ENCODE measurements around the gene NISCH.

The NISCH gene

DNA sequence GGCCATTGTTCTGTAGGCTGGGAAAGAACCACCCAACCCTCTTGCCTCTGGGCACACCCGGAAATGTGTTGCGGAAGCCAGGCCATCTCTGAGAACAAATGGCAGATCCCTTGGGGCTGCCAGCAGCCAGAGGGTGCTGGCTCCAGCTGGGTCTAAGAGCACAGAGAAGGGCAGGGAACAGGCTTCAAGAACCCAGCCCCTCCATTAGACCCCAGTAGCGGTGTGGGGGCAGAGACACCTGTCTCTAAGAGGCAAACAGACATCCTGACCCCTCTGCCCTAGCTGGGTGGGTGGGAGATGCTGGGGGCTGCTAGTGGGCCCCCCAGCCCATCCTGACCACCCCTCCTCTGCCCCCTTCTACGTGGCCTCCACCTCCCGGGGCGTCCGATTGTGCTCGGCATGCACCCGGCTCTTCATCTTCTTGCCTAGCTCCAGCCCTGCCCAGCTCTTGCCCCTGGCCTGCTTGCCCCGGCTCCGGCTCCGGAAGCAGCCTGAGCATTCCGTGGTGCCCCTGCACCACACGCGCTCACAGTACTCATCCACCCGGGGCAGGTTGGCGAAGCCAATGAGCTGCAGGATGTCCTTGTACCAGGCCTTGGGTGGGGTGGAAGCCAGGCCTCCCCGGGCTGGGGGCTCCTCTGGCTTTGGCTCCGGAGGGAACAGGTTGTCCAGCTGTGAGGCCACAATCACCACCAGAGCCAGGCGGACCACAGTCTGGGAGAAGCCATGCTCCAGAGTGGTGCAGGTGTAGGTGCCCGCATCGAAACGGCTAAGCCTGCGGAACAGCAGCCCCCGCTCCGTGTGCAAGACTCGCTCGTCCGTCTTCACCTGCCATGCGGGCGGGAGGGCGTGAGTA is 19.9 kb upstream of the NISCH start:
- DNase-seq (ENCODE audit: low read depth in 2 of 2), result no peak

DNA sequence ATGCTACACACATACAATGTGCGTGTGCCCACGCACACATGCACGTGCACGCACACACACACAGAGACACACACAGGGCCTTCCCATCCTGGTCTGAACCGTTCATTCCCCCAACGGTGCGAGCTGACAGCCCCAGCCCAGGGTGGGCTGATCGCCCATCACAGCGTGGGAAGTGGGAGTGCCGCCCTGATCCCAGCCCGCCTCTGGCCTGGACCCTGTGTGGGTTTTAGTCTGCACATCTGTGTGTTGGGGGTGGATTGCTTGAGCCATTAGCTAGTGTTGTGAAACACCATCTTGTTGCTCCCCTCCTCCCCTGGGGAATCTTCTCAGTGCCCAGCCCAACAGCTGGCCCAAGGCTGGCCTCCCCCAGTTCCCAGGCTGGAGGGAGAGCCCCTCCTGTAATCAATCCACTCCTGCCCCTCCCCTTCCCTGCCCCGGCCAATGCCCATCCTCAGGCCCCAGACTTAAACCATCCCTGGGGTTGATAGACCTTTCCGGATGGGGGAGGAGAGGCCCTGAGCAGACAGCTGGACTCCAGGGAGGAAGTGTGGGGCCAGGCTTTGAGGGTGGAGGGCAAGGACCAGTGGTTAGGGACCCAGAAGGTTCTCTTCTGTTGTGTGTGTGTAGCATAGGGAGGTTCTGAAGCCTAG is 18.8 kb upstream of the NISCH start:
- no peak for DNase-seq (ENCODE audit: low read depth in 2 of 2)

DNA sequence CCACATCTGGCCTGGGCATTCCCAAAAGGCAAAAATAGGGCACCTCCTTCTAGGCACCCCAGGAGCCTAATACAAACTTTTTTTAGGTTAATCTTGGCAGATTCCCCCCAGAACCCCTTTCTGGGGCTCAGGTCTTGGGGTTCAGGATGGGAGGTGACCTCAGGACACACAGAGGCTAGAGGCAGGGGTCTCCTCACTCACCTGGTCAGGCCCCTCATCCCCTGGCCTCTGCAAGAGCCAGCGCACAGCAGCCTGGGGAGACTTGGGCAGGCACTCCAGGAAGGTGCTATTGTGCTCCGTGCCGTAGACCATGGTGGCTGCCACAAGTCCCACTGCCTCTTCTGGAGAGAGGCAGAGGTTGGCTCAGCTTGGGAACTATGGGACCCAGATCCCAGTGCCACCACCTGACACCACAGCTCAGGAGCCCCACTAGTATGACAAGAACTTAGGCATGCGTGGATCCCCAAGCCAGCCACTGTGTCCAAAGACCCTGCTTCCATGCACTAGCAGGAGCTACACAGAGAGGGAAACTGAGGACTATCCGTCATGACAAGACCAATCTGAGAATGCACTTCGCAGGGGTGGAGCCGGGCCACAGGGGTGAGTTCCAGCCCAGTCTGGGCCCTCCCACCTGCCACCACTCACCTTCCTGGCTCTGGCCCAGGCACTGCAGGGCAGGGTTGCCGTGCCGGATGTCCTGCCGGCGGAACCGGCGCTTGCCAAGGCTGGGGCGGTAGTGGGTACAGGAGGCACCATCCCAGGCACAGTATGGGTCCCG is 17.9 kb upstream of the NISCH start:
- DNase-seq (ENCODE audit: low read depth in 2 of 2), result no peak

DNA sequence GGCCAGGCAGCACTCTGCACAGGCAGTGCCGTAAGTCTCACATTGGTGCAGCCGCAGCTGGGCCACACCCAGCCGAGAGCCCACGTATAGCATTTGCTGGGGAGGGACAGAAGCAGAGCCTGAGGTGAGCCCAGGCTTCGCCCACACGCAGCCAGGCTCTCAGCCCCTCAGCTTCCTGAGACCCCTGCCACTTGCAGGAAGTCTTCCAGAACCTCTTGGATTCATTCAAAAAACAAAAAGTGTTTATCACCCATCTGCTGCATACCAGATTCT is 17.4 kb upstream of the NISCH start:
- no peak for DNase-seq (ENCODE audit: low read depth in 2 of 2)

DNA sequence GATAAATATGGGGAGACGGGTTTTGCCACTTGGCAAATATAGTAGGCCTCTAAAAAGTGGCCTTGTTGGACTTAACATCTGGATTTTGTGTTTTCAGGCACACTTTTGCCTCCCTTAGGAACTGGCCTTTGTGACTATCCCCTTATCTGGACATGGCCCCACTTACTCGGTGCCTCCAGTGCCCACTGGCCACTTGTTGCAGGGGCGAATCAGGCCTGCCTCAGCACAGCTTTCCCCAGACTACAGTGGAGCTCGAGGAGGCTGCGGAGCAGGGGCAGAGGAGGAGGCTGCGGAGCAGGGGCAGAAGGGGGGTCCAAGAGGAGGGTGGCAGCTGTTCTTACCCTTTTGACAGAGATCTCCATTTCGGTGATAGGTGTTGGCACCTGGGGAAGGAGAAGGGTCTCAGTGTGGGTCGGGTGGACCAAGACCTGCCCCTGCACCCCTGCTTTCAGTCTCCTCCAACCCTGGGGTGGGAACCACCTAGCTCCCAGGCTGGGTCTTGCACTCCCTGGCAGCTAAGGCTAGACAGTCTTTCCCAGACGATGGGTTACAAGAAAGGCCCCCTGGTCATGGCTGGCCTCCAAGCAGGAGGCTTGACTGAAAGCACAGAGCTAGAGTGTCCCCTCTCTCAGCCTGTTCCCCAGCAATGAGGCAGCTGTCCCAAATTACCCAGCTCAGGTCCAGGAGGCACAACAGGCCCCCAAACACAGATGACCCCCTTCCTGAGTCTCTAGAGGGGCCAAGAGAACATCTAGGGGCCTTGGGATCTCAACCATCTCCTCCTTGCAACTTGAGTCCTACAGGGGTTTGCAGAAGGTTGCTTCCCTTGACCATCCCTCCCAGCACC is 16.6 kb upstream of the NISCH start:
- no peak for DNase-seq (ENCODE audit: low read depth in 2 of 2)

DNA sequence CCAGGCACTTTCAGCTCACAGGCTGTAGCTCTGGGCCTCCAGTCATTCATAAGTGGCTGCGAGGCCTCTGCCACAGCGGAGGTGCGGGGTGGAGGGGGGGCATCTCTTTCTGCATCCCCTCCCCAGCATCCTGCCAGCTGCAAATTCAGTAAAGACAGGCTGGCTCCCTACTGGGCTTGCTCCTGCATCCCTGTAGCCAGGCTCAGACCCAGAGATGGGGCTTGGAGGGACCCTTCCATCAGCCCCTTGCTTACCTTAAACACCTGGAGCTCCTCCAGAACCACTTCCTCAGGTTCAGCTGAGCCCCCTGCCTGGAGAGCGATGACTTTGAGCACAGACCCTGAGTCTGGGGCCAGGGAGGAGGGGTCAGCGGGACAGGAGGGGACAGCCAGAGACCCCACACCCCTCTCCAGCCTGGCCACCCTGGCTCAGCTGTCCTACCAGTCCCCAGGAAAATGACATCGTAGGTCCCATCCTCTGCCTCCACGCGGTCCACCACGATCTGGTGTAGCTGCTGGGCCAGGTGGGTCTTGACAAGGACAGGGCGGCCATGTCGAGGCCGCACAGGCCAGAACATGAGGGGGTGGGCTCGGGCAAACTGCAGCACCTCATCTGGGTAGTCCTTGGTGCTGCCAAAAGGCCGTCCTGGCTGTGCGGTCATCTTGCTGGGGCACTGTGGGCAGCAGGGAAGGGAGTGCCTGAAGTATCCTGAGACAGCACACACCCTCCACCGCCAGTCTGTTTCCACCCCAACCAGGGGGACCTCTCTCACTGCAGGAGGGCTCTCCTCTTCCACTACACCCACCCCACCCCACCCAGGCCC is 15.8 kb upstream of the NISCH start:
- DNase-seq (ENCODE audit: low read depth in 2 of 2), result no peak

DNA sequence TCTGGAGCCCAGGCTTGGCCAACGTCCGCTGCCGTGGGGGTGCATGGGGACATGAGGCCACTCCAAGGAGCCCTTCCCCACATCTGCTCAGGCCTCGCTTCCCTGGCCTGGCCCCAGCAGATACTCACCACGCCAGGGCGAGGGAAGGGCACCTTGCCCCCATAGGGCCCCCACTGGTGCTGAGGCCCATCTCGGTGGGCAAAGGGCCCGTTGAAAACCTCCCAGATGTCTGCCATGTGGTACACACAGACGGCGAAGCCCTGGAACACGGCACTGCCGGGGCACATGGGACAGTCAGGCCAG is 15.2 kb upstream of the NISCH start:
- DNase-seq (ENCODE audit: low read depth in 2 of 2), result no peak

DNA sequence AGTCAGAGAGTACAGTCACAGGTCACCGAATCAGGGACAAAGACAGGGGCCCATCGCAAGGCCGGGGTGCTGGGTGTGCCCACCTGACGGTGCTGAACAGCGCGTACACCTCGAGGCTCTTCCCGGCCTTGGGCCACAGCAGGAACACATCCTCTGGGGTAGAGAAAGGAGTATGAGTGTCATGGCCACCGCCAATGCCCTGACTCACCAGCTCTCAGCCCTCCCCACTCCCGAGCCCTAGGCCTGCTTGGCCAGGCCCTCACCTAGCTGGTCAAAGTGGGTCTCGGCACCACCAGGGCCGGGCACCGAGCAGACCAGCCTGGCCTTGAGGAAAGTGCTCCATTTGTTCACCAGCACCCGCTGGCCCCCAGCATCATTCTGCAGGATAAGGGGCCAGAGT is 14.7 kb upstream of the NISCH start:
- DNase-seq (ENCODE audit: low read depth in 2 of 2), result no peak

DNA sequence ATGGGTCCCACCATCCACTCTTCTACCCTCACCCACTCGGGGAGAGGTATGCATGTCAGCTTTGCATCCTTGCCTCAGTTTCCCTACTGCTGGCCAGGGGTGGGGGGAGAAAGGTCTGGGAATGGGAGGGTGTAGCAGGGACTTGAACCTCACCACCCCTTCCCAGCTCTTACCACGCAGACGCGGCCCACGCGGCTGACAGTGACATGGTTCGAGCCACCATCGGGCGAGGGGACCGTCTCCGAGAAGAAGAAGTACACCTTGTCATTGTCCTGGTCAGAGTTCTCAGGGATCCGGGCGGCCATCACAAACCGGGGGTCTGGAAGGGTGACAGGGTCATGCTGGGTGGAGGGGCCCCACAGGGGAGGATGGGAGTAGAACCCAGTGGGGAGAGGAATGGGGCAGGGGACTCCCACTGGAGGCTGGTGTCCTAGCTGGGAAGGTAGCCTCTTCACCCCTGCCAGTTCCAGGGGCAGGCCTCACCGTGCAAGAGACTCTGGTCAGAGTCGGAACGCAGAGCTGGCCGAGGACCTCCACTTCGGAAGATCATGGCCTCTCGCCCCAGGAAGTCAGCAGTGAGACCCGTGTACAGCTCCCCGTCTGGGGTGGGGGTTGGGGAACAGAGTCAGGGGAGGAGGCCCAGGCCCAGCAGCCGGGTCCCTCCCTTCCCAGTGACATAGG is 14.2 kb upstream of the NISCH start:
- DNase-seq (ENCODE audit: low read depth in 2 of 2), result no peak

DNA sequence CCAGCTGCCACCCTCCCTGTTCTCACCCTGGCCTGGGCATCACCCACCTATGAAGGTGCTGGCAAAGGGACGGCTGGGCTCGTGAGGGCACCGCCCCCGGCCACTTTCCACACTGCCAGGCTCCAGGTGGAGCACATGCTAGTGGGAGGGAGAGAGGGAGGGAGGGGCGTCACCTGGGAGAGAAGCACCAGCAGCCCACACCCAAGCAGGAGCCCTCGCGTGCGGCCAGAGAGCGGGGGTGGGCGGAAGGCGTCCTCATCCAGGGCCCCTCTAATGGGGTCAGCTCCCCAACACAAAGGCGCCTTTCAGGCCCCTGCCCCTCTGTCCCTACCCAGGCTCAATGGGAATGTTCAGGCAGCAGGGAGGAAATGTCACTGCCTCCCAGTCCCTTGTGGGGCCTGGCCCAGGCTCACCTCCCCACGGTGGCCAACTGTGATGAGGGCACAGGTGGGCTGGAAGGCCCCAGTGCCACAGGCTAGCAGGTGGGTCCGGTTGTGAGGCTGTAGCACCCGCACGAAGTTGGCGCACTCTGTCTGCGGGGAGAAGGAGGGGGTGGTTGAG is 13.6 kb upstream of the NISCH start:
- DNase-seq (ENCODE audit: low read depth in 2 of 2), result no peak

DNA sequence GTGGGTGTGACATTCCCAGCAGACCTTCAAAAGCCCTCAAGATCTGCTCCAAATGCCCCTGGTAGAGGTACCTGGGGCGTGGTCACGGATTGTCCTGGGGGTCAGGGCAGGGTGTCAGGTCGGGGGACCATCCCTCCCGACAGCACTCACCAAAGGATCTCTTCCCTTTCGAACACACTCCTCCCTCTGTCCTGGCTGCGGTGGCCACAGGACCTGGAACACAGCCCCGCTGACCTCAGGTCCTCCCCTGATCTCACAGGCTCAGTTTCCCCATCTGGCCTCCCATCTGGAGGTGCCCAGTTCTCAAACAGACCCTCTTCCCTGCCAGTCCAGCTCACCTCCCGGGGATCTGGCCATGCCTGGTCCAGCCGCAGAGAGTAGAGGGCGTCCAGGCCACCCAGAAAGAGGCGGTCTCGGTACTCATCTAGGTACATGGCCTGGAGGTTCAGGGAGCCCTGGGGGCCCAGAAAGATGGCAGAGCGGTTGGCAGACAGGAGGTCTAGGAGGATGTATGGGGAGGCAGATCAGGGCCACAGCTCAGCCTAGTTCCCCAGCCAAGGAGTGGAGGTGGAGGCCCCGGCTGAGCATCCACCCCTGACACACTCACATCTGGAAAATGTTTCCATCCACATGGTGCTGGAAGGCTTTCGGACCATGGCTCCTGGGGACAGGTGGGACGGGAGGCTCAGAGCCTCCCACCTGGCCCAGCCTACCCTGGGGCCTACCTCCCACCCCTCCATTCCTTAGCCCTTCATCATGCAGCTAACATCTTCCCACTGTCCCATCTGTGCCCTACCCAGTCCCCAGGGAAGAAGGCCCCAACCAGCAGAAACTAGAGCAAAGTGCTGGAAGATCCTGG is 12.8 kb upstream of the NISCH start:
- DNase-seq (ENCODE audit: low read depth in 2 of 2), result no peak

DNA sequence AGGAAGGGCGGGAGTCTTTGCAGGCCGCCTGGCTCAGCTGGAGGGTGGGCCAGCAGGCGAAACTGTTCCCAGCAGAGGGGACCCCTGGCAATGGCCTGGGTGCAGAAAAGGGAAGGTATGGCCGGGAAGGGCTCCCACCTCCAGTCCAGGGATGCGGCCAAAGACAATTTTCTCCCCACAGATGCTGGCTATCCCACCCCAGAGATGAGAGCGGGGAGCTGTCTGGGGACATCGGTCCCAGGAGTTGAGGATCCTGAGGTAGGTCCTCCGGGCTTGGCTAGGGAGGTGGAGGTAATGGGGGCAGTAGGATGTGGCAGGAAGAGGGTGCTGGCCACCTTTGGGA is 12.2 kb upstream of the NISCH start:
- DNase-seq (ENCODE audit: low read depth in 2 of 2), result no peak

DNA sequence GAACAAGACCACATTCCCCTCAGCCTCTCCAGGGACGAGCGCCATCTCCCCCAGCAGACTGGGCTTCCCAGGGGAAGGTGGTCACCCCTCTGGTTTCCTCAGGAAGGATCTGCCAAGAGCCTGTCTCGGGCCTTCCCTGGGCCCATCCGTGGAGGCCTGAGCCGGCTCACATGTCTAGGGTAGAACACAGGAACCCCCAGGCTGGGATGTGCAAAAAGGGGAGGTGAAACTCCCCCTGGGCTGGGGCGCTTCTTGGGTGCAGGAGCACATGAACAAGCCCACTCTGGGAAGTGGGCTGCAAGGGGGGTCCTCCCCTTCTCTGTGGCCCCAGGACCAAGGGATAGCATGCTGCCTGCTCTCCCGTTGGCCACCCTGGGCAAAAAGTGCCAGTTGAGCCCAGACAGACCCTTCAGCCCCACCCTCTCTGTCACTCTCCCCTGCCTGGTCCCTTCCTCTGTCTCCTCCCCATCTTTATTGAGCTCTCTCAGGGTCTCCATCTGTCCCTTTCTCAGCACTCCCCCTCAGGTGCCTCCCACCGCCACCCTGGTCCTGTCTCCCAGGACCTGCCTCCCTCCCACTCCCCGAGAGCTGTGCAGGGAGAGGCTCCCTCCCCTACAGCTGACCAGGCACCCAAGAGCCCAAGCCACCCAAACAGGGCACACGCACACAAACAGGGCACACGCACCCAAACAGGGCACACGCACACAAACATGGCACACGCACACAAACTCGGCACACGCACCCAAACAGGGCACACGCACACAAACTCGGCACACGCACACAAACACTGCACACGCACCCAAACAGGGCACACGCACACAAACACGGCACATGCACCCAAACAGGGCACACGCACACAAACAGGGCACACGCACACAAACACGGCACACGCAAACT is 11.4 kb upstream of the NISCH start:
- no peak for DNase-seq (ENCODE audit: low read depth in 2 of 2)

DNA sequence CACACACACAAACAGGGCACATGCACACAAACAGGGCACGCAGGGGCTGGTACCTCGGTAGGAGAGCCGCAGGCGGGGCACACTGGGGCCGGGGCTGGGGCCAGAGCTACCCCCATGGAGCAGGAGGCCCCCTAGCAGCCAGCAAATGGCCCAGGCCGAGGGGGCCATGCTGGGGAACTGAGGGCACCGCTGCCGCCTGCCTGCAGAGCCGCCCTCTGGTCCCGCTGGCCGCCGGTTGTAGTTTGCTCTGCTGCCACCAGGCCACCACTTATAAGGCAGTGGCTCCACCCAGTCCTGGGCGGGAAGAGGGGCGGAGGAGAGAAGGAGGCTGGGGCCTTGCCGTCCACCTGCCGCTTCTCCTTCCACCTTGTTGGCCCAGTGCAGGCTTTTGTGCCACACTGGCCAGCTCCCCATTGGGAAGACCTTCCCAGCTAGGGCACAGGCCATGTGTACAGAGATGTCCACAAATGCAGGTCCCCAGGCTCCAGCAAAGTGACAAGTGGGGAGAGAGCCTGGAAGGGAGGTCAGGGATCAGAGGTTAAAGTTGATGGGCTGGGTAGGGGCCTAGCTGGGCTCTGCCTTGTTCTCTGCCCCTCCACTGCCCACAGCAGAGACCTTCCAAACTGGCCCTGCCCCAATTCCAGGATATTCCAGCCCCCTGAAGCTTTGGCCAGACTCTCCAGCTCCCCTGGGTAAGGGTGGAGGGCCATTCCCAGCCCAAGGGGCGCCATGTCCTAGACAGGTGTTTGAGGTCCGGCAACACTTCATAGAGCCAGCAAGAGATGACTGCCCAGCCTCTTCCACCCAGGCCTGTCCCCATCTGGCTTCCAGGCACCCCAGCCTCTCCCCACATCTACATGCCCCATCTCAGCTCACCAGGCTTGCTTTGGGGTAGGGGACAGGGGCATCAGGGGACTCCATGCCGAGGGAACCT is 10.3 kb upstream of the NISCH start, which contains the start of gene SEMA3G:
SEMA3G (minus strand) TSS at position 244 of the 934 bp plus-strand sequence; CDS start at position 168, 76 bp downstream.
- DNase-seq (ENCODE audit: low read depth in 2 of 2), result peak in 1 of 2 donors; percentile 30

DNA sequence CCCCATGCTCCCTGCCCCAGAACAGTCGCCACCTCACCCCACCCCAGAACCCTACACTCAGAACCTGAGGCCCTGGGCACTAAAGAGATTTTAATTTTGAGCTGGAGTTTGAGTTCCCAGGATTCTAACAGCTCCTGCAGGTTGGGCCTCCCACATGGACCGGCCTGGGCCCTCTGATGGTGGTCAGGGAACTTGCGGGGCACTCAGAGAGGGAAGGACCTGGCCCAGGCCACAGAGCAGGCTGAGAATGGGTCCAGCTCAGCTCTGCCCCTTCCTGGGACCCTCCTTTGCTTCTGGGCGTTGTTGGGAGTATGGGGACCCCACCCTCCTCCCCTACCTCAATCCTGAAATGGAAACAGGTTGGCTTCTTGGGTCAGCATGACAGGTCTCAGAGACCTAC is 9.4 kb upstream of the NISCH start:
- no peak for DNase-seq (ENCODE audit: low read depth in 2 of 2)

DNA sequence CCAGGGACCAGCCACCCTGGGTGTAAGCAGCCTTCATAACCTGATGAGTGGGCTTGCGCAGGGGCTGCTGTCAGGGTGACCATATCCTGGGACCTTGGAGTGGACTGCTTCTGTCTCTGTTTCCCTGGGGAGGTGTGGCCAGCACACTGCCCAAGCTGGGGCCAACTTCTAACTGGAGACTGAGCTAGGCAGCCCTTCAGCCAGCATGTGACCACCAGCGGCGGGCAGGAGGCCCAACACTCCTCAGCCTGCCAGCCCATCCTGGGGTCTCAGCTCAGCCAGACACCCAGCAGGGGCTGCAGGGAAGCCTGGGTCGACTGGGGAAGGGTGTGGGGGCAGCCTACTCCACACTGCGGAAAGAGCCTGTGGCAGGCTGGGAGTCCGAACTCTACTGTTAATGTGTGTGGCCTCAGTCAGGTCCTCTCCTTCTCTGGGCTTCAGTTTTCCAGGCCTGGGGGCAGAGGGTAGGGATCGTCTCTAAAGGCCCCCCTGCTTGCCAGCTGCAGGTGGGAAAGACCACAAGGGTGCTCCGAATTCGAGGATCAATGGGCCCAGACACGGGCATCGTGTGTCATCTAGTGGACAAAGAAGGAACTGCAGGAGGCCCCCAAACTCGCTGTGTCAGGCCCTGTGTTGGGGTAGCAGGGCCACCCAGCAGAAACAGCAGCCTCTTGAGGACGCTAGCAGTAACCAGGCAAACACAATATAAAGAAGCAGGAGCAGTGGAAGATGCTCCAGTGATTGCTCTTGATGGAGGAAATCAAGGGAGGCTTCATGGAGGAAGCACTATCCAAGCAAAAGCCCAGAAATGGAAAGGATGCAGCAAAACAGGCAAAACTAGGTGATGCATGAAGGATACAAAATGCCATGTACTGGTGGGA is 8.5 kb upstream of the NISCH start:
- peak; percentile 48 to 50 for DNase-seq (ENCODE audit: low read depth in 2 of 2)

Data from activated CD8-positive, alpha-beta memory T cell treated with anti-CD3 and anti-CD28 coated beads for 4 hours (primary cell).